Epithelial cell of esophagus (primary cell): Measurements from ENCODE around the gene PARD3B.

Experiments
- DNase-seq: peaks from one replicate; pipeline ENCODE4 v3.0.0; 2010; ENCODE audit warnings: low read depth
- H3K4me3 ChIP-seq: 2 replicates; pipeline ENCODE4 v1.5.1; 2011; ENCODE audit warnings: mild to moderate bottlenecking, low read length, control low read depth
- CTCF ChIP-seq: IDR thresholded peaks from 2 replicates; pipeline ENCODE4 v1.5.1; 2011; ENCODE audit warnings: low read depth, mild to moderate bottlenecking, low read length, control low read depth, inconsistent platforms; ENCODE audit not compliant: insufficient read depth; ENCODE audit errors: missing control alignments

The PARD3B gene

GRCh38 chr2:205017912-205018311 lies 472.6 kb downstream of the PARD3B start:
- DNase-seq = no peak
- no peak overlapping the region for H3K4me3 ChIP-seq
- TF ChIP-seq CTCF = no peak

- DNase-seq = no peak
- no peak for TF ChIP-seq CTCF
- no peak overlapping the region for H3K4me3 ChIP-seq
These were observed 475.4 kb downstream of the PARD3B start for GRCh38 chr2:205020673-205021072.

GRCh38 chr2:205022841-205023240 lies 477.6 kb downstream of the PARD3B start:
- H3K4me3 ChIP-seq = no peak overlapping the region
- TF ChIP-seq CTCF = no peak
- DNase-seq = no peak

GRCh38 chr2:205024822-205025518 lies 479.7 kb downstream of the PARD3B start:
- no peak overlapping the region for H3K4me3 ChIP-seq
- TF ChIP-seq CTCF = no peak
- DNase-seq = peak; percentile 98

- no peak for TF ChIP-seq CTCF
- no peak overlapping the region for H3K4me3 ChIP-seq
- DNase-seq = no peak
These were observed 480.4 kb downstream of the PARD3B start for GRCh38 chr2:205025580-205026240.

GRCh38 chr2:205030695-205031094 lies 485.4 kb downstream of the PARD3B start:
- no peak for TF ChIP-seq CTCF
- no peak overlapping the region for H3K4me3 ChIP-seq
- no peak for DNase-seq
